Keratinocyte (primary cell): ENCODE measurements around the gene COPZ1. TPM values are rescaled to one million over a fixed set of nuclear protein-coding genes. Genes with fewer than 3 reads are reported as not detected.

Source experiments
- DNase-seq: peaks from one replicate; pipeline ENCODE4 v3.0.0-alpha.2; 2011; ENCODE audit warnings: low read depth, missing footprints, low spot score
- FAIRE-seq: peaks from 2 replicates; lab custom pipeline; 2011; peaks lifted over from hg19 to GRCh38; lab: Jason Lieb, UNC
- H2AFZ ChIP-seq: 2 replicates; pipeline ENCODE4 v1.6.0; 2012; ENCODE audit warnings: low read length, control low read depth, inconsistent platforms; ENCODE audit not compliant: control insufficient read depth
- H3K27ac ChIP-seq: 2 replicates; pipeline ENCODE4 v1.5.1; 2011; ENCODE audit warnings: low read length; ENCODE audit not compliant: control insufficient read depth, insufficient read depth
- H3K27me3 ChIP-seq: 3 replicates; pipeline ENCODE4 v1.6.0; 2011; ENCODE audit warnings: low read length; ENCODE audit not compliant: control insufficient read depth, insufficient read depth; ENCODE audit errors: extremely low read depth
- H3K36me3 ChIP-seq, 2 experiments: 2 replicates in 1 of 2; 3 replicates in 1 of 2; pipeline ENCODE4 v1.5.1; 2011; ENCODE audit warnings: low read length in 2 of 2, mild to moderate bottlenecking in 1 of 2; ENCODE audit not compliant: control insufficient read depth in 2 of 2, insufficient read depth in 2 of 2; ENCODE audit errors: extremely low read depth in 1 of 2
- H3K4me1 ChIP-seq: 3 replicates; pipeline ENCODE4 v1.5.1; 2011; ENCODE audit warnings: low read length; ENCODE audit not compliant: control insufficient read depth, insufficient read depth; ENCODE audit errors: extremely low read depth
- H3K4me2 ChIP-seq: 3 replicates; pipeline ENCODE4 v1.6.0; 2011; ENCODE audit warnings: low read depth, low read length; ENCODE audit not compliant: control insufficient read depth, insufficient read depth; ENCODE audit errors: extremely low read depth
- H3K4me3 ChIP-seq, 3 experiments: fragments of 200-600 bp in 1 of 3; sonication (generic) in 1 of 3; 2 replicates in 2 of 3; 3 replicates in 1 of 3; pipeline ENCODE4 v1.5.1; 2011 to 2016; ENCODE audit warnings: low read length in 3 of 3, mild to moderate bottlenecking in 3 of 3, control low read depth in 2 of 3, inconsistent platforms in 1 of 3, low read depth in 1 of 3, mixed read lengths in 1 of 3, mixed run types in 1 of 3, moderate library complexity in 1 of 3; ENCODE audit not compliant: control insufficient read depth in 2 of 3, insufficient read depth in 2 of 3; ENCODE audit errors: extremely low read depth in 1 of 3
- H3K79me2 ChIP-seq: 2 replicates; pipeline ENCODE4 v1.6.0; 2012; ENCODE audit warnings: low read length; ENCODE audit not compliant: control insufficient read depth, insufficient read depth
- H3K9ac ChIP-seq: 3 replicates; pipeline ENCODE4 v1.6.0; 2011; ENCODE audit warnings: low read length; ENCODE audit not compliant: control insufficient read depth, insufficient read depth; ENCODE audit errors: extremely low read depth
- H3K9me1 ChIP-seq: 3 replicates; pipeline ENCODE4 v1.6.0; 2011; ENCODE audit warnings: low read length; ENCODE audit not compliant: control insufficient read depth, insufficient read depth; ENCODE audit errors: extremely low read depth
- H3K9me3 ChIP-seq: 2 replicates; pipeline ENCODE4 v1.5.1; 2012; ENCODE audit warnings: low read depth, low read length; ENCODE audit not compliant: control insufficient read depth
- H4K20me1 ChIP-seq: 3 replicates; pipeline ENCODE4 v1.6.0; 2011; ENCODE audit warnings: low read length; ENCODE audit not compliant: control insufficient read depth, insufficient read depth; ENCODE audit errors: extremely low read depth
- EZH2 ChIP-seq: IDR thresholded peaks from one replicate; pipeline ENCODE4 v1.6.1; 2012; ENCODE audit warnings: inconsistent platforms, mild to moderate bottlenecking, low read length, moderate library complexity
- dilution Hi-C: fragments of 300-500 bp; cut with MboI; formaldehyde crosslinking; loops from one replicate; pipeline ENCODE4 v1.7.0; 2020; ENCODE audit warnings: low sequenced_read_pairs; ENCODE audit not compliant: extremely low pct_ligation_motif_present
- polyA plus RNA-seq, 5 experiments: library from polyadenylated mRNA; depleted of rRNA in 3 of 5; stranded (reverse) in 3 of 5; stranded (forward) in 1 of 5; unstranded in 1 of 5; fragments of >200 nt; gene quantifications; 1 replicate in 1 of 5; 2 replicates in 3 of 5; 3 replicates in 1 of 5; pipeline versions ENCODE4 v1.2.1 to v1.2.3, GENCODE V29; 2011 to 2012; ENCODE audit warnings: missing spikeins in 2 of 5, low read depth in 1 of 5, low replicate concordance in 1 of 5
- TF ChIP-seq, protein P1 (sequence below), 3 experiments: IDR thresholded peaks in 1 of 3; conservative IDR thresholded peaks in 1 of 3; optimal IDR thresholded peaks in 1 of 3; 2 replicates in 2 of 3; 3 replicates in 1 of 3; pipeline versions ENCODE3 to v1.5.1; 2011; ENCODE audit warnings: low read length in 3 of 3, mild to moderate bottlenecking in 3 of 3, moderate library complexity in 2 of 3, control low read depth in 1 of 3, inconsistent platforms in 1 of 3; ENCODE audit not compliant: insufficient read depth in 2 of 3; ENCODE audit errors: extremely low read depth in 1 of 3

COPZ1 gene
- polyA plus RNA-seq, 1 donor (not counting 4 experiments of a cell fraction or from before 2014, with no cell fraction given), result 280 TPM

DNA sequence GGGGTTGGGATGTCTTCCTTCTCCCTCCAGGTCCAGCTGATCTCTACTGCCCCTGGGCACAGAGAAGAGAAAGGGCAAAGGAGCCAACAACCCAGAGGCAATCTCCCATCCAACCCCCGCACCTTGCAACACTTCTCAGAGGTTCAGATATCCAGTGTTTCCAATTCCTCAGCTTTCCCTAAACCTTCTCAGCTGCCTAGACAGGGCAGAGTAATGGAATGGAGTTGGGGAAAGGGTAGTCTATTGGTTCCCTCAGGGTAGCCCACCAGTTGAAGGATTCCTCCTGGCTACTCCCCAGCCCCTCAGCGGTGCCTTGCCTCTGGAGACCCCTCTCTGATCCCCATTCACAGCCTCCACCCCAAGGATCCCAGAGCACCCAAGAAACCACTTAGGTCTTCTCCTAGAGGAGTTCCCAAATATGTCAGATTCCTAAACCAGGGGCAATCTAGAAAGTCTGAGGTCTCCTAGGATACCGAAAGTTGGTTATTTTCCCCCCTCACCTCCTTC lies 24.7 kb upstream of the COPZ1 start:
- H4K20me1 ChIP-seq, result no peaks in the 10 kb centered on the region
- H3K36me3 ChIP-seq, result no peaks in the 10 kb centered on the region
- H3K4me1 ChIP-seq, result peaks cover 35% of the 10 kb centered on the region
- no peaks in the 10 kb centered on the region for H3K9me1 ChIP-seq
- no peak overlapping the region for H2AFZ ChIP-seq
- H3K9ac ChIP-seq, result no peak overlapping the region
- no peak overlapping the region for H3K27ac ChIP-seq
- H3K79me2 ChIP-seq, result no peaks in the 10 kb centered on the region
- H3K27me3 ChIP-seq, result no peaks in the 10 kb centered on the region
- H3K9me3 ChIP-seq, result no peaks in the 10 kb centered on the region
- no peak for TF ChIP-seq EZH2
- TF ChIP-seq, protein P1, sequence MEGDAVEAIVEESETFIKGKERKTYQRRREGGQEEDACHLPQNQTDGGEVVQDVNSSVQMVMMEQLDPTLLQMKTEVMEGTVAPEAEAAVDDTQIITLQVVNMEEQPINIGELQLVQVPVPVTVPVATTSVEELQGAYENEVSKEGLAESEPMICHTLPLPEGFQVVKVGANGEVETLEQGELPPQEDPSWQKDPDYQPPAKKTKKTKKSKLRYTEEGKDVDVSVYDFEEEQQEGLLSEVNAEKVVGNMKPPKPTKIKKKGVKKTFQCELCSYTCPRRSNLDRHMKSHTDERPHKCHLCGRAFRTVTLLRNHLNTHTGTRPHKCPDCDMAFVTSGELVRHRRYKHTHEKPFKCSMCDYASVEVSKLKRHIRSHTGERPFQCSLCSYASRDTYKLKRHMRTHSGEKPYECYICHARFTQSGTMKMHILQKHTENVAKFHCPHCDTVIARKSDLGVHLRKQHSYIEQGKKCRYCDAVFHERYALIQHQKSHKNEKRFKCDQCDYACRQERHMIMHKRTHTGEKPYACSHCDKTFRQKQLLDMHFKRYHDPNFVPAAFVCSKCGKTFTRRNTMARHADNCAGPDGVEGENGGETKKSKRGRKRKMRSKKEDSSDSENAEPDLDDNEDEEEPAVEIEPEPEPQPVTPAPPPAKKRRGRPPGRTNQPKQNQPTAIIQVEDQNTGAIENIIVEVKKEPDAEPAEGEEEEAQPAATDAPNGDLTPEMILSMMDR (optimal IDR thresholded peaks at IDR 0.05 in 1 of 3, IDR thresholded peaks at IDR 0.05 in 1 of 3, conservative IDR thresholded peaks at IDR 0.05 in 1 of 3; ENCODE audit: extremely low read depth in 1 of 3, insufficient read depth in 2 of 3, low read length in 3 of 3), result no peak
- DNase-seq (no peak), FAIRE-seq (no peak)
- H3K4me3 ChIP-seq, result no peak overlapping the region
- dilution Hi-C loops, result no loop called here
- H3K4me2 ChIP-seq, result peak overlapping the region; percentile 70

DNA sequence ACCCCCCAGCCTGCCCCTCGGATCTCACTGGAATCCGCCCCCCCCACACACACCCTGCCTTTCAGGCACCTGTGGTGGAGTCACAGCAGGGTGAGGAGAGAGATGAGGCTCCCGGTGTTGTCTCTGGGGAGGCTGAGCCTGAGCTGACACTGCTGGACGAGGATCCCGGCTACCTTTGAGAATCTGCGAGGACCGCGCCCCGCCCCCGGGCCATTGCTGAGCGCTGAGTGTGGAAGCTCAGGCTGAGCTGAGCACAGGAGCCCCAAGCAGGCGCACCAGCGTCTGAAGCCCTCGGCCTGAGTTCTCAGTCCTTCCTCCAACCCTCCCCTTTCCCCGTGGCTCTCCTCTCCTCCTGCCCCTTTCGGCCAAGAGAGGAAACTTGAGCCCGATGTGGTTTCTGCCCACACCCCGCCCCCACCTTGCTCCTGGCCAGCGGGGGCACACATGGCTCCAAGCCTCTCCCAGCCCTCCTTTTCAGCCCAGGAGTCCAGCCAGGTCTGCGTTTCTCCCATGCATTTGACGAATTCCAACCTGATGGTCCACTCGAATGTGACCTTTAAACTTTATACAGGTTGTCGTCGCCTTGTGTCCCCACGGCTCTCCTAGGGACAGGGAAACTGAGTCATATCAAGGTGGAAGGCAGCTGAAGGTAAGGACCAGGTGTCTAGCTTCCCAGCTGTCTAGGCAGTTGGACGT lies 24.1 kb upstream of the COPZ1 start, which contains the start of gene NFE2:
Gene NFE2, minus strand, starts transcription at position 284 of the 696 bp plus-strand sequence. CDS start 5,767 bp downstream, outside the sequence.
- no peak within 1 kb of the TSS for H2AFZ ChIP-seq
- no peaks in the 10 kb centered on the region for H3K9me3 ChIP-seq
- no peak for DNase-seq
- H3K4me1 ChIP-seq, result peaks cover 35% of the 10 kb centered on the region
- peak within 1 kb of the TSS in 1 of 3 experiments; percentile 4 for H3K4me3 ChIP-seq
- dilution Hi-C loops, result no loop called here
- H3K27me3 ChIP-seq, result no peaks in the 10 kb centered on the region
- no peak within 1 kb of the TSS for H3K9ac ChIP-seq
- H3K4me2 ChIP-seq, result peak within 1 kb of the TSS; percentile 70
- H3K9me1 ChIP-seq, result no peaks in the 10 kb centered on the region
- no peak within 1 kb of the TSS for H3K27ac ChIP-seq
- TF ChIP-seq EZH2, result no peak
- TF ChIP-seq, protein P1 (optimal IDR thresholded peaks at IDR 0.05 in 1 of 3, IDR thresholded peaks at IDR 0.05 in 1 of 3, conservative IDR thresholded peaks at IDR 0.05 in 1 of 3; ENCODE audit: extremely low read depth in 1 of 3, insufficient read depth in 2 of 3, low read length in 3 of 3), result no peak
- no peak for FAIRE-seq
- H3K36me3 ChIP-seq, result no peaks in the 10 kb centered on the region
- no peaks in the 10 kb centered on the region for H3K79me2 ChIP-seq
- H4K20me1 ChIP-seq, result no peaks in the 10 kb centered on the region
